ENCODE results near the gene PPM1L. TPM values are rescaled to one million over a fixed set of nuclear protein-coding genes. Genes with fewer than 3 reads are reported as not detected.

PPM1L gene
- total and polyA plus RNA-seq, 10 of the 15 experiments (the other 5 are each of a cell fraction or from before 2014, with no cell fraction given): under 0.01 to 0.33 (median 0.06) TPM; not detected in 1

DNA sequence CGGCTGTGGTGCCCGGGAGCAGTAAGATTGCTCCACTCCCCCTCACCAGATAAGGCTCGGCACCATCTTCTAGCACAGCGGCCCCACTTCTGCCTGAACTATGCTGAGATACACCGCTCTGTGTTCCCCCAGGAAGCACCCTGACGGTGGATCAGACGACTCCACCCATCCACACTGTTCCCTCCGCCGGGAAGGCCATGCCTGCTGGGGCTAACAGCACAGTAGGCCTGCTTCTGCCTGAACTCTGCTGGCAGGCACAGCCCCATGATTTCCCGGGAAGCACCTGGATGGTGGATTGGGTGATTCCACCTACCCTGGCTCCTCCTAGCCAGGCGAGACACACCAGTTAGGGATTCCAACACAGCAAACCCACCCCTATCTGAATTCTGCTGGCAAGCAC is 36.3 kb upstream of the PPM1L start:
- in situ Hi-C loops (cut with MboI): no loop called here
- no peaks in the 10 kb centered on the region for H4K20me1 ChIP-seq (ENCODE audit: control insufficient read depth, insufficient read depth)
- CTCF ChIA-PET: interaction anchor here (0.7 to 1.5 kb wide), 3 partner anchors 11 to 66 kb away, joined by 3 to 5 read pairs (median 3); no protein-coding TSS in a partner anchor
- no peak for ATAC-seq
- RAD21 ChIA-PET (ENCODE audit: unreplicated experiment): no interaction called here
- intact Hi-C loops (cut with micrococcal nuclease; ENCODE audit: unreplicated experiment): no loop called here
- 57% methylated on average over 11 of the region's 11 CpGs for WGBS (ENCODE audit: insufficient coverage, insufficient replicate concordance, low lambda C conversion rate, missing lambda C conversion rate)
- H2AFZ ChIP-seq (ENCODE audit: control insufficient read depth, low read depth, low read length): no peak overlapping the region
- SMC1A ChIA-PET (ENCODE audit: uncharacterized antibody, unreplicated experiment): no interaction called here
- H3K27ac ChIP-seq (ENCODE audit: control insufficient read depth, insufficient read depth): no peak overlapping the region
- TF ChIP-seq, protein P1, sequence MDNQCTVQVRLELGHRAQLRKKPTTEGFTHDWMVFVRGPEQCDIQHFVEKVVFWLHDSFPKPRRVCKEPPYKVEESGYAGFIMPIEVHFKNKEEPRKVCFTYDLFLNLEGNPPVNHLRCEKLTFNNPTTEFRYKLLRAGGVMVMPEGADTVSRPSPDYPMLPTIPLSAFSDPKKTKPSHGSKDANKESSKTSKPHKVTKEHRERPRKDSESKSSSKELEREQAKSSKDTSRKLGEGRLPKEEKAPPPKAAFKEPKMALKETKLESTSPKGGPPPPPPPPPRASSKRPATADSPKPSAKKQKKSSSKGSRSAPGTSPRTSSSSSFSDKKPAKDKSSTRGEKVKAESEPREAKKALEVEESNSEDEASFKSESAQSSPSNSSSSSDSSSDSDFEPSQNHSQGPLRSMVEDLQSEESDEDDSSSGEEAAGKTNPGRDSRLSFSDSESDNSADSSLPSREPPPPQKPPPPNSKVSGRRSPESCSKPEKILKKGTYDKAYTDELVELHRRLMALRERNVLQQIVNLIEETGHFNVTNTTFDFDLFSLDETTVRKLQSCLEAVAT (IDR thresholded peaks at IDR 0.05): no peak
- TF ChIP-seq HDAC2 (IDR thresholded peaks at IDR 0.05): no peak
- TF ChIP-seq STAT1 (conservative IDR thresholded peaks at IDR 0.05): no peak
- no peak for TF ChIP-seq ZZZ3 (IDR thresholded peaks at IDR 0.05; ENCODE audit: control insufficient read depth, insufficient read length, low read depth)
- no peak for TF ChIP-seq NR2C2 (IDR thresholded peaks at IDR 0.05; ENCODE audit: borderline replicate concordance, control insufficient read depth, insufficient read length, low read depth)
- TF ChIP-seq, protein P2, sequence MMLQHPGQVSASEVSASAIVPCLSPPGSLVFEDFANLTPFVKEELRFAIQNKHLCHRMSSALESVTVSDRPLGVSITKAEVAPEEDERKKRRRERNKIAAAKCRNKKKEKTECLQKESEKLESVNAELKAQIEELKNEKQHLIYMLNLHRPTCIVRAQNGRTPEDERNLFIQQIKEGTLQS (IDR thresholded peaks at IDR 0.05; ENCODE audit: borderline replicate concordance, extremely low read depth, low read depth, low read length): no peak
- no peak for TF ChIP-seq ESRRA (IDR thresholded peaks at IDR 0.05; ENCODE audit: low read length)
- no peak for TF ChIP-seq EGR1 (IDR thresholded peaks at IDR 0.05; ENCODE audit: borderline replicate concordance in 1 of 2, low read depth in 2 of 2, low read length in 2 of 2)
- TF ChIP-seq IKZF2 (IDR thresholded peaks at IDR 0.05): no peak
- TF ChIP-seq NR2C1 (IDR thresholded peaks at IDR 0.05): no peak
- no peak for TF ChIP-seq SRF (IDR thresholded peaks at IDR 0.05; ENCODE audit: low read depth in 2 of 2, low read length in 2 of 2)
- TF ChIP-seq TCF3 (IDR thresholded peaks at IDR 0.05; ENCODE audit: borderline replicate concordance, insufficient read depth, low read depth, low read length): no peak
- TF ChIP-seq YBX1 (IDR thresholded peaks at IDR 0.05): no peak
- no peak for TF ChIP-seq BCL3 (IDR thresholded peaks at IDR 0.05; ENCODE audit: borderline replicate concordance, insufficient read depth, low read depth, low read length, poor library complexity, severe bottlenecking)
- TF ChIP-seq ZSCAN29 (IDR thresholded peaks at IDR 0.05): no peak
- no peak for TF ChIP-seq HDGF (IDR thresholded peaks at IDR 0.05)
- no peak for TF ChIP-seq RCOR1 (conservative IDR thresholded peaks at IDR 0.05; ENCODE audit: low read depth, low read length)
- TF ChIP-seq GATAD2B (conservative IDR thresholded peaks at IDR 0.05; ENCODE audit: low read depth): no peak
- TF ChIP-seq, protein P3, sequence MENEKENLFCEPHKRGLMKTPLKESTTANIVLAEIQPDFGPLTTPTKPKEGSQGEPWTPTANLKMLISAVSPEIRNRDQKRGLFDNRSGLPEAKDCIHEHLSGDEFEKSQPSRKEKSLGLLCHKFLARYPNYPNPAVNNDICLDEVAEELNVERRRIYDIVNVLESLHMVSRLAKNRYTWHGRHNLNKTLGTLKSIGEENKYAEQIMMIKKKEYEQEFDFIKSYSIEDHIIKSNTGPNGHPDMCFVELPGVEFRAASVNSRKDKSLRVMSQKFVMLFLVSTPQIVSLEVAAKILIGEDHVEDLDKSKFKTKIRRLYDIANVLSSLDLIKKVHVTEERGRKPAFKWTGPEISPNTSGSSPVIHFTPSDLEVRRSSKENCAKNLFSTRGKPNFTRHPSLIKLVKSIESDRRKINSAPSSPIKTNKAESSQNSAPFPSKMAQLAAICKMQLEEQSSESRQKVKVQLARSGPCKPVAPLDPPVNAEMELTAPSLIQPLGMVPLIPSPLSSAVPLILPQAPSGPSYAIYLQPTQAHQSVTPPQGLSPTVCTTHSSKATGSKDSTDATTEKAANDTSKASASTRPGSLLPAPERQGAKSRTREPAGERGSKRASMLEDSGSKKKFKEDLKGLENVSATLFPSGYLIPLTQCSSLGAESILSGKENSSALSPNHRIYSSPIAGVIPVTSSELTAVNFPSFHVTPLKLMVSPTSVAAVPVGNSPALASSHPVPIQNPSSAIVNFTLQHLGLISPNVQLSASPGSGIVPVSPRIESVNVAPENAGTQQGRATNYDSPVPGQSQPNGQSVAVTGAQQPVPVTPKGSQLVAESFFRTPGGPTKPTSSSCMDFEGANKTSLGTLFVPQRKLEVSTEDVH (IDR thresholded peaks at IDR 0.05; ENCODE audit: low read depth, partially characterized antibody): no peak
- no peak overlapping the region for H3K4me2 ChIP-seq (ENCODE audit: control insufficient read depth, insufficient read depth)
- no peak overlapping the region for H3K9ac ChIP-seq (ENCODE audit: control insufficient read depth, insufficient read depth, low read length)
- no TSS peak for BruUV-seq (replicated peaks)
- H3K9me3 ChIP-seq (replicated peaks; ENCODE audit: control insufficient read depth, insufficient read depth, low read length): no peaks in the 10 kb centered on the region
- no peak for DNase-seq (ENCODE audit: low read depth, low spot score)
- H3K27me3 ChIP-seq (replicated peaks in 1 of 2; ENCODE audit: control insufficient read depth in 2 of 2, insufficient read depth in 2 of 2, low read length in 1 of 2): no peaks in the 10 kb centered on the region; a peak in 1 of 4 replicates
- H3K79me2 ChIP-seq (ENCODE audit: control insufficient read depth, insufficient read depth, low read length): no peaks in the 10 kb centered on the region
- H3K4me1 ChIP-seq (ENCODE audit: control insufficient read depth, insufficient read depth, low read length): no peaks in the 10 kb centered on the region
- H3K4me3 ChIP-seq: no peak overlapping the region
- POLR2A ChIA-PET: no interaction called here
- no peaks in the 10 kb centered on the region for H3K36me3 ChIP-seq (ENCODE audit: control insufficient read depth in 2 of 2, insufficient read depth in 2 of 2, low read length in 1 of 2)
- FAIRE-seq: no peak

Data from GM12878 (cell line).